Measurements from ENCODE around the gene FYTTD1.

The FYTTD1 gene

DNA sequence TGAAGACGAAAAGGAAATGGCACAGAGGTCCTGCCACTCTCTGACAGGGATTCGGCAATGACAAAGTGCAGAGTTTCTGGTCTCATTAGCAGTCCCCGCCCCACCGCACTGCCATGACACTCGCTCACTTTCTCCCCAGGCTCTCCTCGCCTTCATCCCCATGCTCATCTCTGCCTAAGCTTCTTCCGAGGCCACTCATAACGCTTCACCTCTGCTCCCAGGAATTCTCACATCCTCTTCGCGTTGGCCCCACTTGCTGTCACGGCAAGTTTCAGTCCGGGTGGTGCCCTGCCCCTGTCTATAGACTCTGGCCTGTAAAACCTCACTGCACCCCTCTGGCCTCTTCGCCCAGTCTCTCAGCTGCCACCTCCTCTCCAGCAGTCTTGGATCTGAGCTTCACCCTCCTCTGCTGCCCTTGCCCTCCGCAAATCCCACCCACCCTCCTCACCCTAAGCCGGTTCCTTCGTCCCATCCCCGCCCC, 13.6 kb upstream of the FYTTD1 start:
- peak overlapping the region; percentile 85 for H3K4me3 ChIP-seq (ENCODE audit: low read length)
- no peak for DNase-seq (ENCODE audit: low read depth, low spot score)

DNA sequence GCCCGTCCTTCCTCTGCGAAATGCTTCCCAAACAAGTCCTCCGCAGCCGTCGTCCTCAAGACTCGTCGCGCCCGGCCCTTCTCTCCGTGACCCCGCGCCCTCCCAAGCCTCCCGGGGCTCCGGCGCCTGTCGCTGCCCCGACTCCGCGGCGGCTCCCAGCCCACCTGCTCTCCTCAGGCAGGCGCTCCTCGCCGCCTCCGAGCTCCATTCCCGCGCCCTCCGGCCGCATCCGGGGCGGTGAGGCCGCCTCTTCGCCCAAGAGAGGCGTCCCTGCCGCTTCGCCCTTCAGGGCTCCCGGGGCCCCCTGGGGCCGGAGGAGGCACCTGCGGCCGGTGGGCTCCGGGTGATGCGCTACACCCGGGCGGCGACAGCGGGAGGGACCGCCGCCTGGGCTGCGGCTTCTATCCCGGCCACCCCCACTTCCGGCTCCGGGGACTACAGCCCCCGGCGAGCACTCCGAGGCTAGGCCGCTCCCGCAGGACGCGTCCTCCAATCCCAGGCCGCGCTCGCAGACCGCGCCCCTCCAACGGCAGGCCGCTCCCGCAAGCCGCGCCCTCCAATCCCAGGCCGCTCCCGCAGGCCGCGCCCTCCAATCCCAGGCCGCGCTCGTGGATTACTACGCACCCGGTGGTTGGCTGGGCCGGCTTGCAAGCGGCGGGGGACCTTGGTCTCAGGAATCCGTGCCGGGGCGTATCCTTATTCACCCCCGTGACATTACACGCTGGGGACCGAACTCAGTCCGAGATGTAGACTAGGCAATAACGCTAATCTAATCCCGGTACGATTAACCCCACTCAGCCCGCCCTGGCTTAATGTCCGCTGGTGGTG, 13.0 kb upstream of the FYTTD1 start, which contains the start of gene RUBCN:
TSS of gene RUBCN (minus strand) at position 414 of the 828 bp plus-strand sequence. CDS start at position 229, 185 bp downstream.
- DNase-seq (ENCODE audit: low read depth, low spot score) = peak; percentile 94
- H3K4me3 ChIP-seq (ENCODE audit: low read length) = peak within 1 kb of the TSS; percentile 95

DNA sequence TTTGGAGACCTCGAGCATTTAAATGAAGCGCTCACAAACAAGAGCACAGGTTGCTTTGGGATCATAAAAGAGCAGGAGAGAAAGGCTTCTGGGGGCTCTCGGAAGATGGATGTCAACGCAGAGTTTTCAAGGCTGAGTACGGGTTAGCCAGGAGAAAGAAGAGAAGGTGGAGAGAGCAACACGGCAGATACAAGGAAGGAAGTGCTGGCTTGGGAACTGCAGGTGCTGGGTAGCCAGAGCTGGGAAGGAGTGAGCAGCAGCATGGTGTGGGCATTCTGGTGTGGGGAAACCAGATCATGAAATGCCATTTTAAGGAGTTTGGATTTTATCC, 12.4 kb upstream of the FYTTD1 start:
- peak overlapping the region; percentile 95 for H3K4me3 ChIP-seq (ENCODE audit: low read length)
- no peak for DNase-seq (ENCODE audit: low read depth, low spot score)

DNA sequence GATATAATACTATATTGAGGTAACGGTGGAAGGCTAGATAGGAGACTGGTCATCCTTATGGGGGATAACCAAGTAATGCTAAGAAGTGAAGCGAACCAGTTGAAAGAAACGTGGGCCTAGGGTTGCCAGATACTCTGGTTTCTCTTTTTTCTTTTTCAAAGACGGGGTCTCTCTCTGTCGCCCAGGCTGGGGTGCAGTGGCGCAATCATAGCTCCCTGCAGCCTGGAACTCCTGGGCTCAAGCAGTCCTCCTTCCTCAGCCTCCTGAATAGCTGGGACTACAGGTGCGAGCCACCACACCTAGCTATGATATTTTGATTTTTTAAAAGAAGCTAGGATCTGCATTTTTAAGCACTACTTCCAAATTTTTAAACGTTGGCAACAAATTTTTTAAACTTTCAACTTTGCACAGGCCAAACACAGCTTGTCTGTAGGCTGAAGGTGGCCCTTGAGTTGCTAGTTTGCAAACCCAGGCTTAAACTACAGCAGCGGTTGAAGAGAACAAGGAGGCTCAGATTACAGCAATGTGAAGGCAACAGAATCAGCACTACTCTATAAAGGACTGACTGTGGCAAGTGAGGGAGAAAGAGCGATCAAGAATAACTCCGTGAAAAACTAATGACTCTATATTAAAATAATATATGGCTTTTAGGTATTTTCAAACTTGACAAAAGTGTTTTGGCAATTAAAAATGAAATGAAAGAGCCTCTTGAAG, 11.8 kb upstream of the FYTTD1 start:
- no peak for DNase-seq (ENCODE audit: low read depth, low spot score)

DNA sequence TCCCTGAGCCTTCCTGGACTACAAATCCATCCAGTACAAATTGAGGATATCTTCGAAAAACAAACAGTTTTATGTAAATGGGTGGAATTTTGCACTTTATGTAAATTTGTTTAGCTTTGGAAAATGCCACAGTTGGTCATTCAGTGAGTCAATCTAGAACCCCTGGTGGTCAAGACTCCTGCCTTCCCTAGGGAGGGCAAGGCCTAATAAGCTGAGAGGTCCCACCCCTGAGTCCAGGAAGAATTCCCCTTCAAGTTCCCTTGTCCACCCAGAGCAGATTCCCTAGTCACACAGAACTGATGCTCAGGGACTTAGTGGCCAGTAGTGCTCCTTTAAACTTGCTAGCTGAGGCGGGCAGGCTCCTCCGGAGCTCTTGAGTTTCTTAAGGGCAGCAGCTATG, 6.9 kb upstream of the FYTTD1 start:
- no peak overlapping the region for H3K4me3 ChIP-seq (ENCODE audit: low read length)
- no peak for DNase-seq (ENCODE audit: low read depth, low spot score)

More for the DNA sequence above, 11.8 kb upstream of the FYTTD1 start:
- peak overlapping the region; percentile 95 for H3K4me3 ChIP-seq (ENCODE audit: low read length)

DNA sequence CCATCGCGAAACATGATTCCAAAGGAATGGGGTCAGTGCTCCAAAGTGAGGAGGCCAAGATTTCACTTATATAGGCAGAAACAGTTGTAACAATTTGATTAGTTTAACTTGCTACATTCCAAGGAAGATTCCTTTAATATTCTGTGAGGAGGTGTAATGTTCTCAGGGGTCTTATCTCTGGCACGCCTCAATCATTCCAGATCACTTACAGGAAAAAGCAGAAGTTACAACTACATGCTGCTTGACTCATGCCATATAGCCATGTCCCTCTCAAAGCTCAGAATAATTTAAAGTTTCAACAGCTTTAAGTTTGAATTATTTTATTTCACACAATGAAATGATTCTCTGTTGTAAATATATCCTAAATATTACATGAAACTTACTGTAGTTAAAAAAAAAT, 3.5 kb upstream of the FYTTD1 start:
- no peak overlapping the region for H3K4me3 ChIP-seq (ENCODE audit: low read length)
- no peak for DNase-seq (ENCODE audit: low read depth, low spot score)

DNA sequence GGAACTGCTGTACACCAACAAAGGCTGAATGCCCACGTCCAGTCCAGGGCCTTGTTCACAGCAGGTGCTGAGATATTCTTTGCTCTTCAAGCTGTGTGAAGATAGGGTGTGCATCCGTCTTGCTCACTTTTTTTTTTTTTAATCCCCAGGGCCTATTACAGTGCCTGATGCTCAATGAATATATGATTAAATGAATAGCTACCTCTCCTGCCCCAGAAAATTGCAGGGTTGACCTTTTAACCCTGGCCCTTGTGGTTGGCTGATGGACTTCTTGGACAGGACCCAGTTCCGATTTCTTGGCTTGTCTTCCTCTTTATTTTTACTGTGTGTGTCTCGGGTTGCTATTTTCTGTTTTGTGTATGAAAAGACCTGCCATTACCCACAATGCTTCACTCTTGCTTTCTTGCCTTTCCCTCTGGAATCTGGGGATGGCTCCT, 2.9 kb upstream of the FYTTD1 start:
- DNase-seq (ENCODE audit: low read depth, low spot score) = no peak
- H3K4me3 ChIP-seq (ENCODE audit: low read length) = no peak overlapping the region

DNA sequence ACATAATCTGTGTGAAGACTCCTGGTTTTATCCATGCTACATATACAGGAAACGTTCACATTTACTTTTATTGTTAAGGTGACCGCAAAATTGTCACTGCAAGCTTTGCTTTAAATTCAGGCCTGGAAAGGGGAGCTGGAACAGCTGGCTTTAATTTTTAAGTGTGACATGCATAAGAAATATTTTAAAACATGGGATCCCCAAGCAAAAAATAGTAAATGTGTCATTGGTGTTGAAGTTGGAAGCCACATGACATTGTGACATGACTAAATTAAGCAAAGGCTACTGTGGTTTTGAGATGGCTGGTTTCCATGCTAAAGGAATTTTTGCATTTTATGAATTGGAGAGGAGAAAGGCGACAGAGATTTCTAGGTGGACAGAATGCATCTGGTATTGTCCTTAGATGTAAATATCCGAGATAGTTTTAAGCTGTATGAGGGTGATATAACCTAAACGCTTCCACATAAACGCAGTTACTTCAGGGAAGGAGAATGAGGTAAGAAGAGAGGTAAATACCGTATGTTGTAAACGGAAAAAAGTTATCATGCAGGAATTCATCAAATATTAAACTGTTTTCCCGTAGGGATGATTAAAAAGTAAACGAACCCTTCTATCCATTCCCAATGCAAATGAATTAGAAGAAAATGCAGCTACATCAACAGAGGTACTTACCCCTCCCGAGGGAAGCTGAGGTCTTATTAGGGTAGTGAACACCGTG, 927 bp upstream of the FYTTD1 start:
- H3K4me3 ChIP-seq (ENCODE audit: low read length) = peak overlapping the region; percentile 77
- no peak for DNase-seq (ENCODE audit: low read depth, low spot score)

DNA sequence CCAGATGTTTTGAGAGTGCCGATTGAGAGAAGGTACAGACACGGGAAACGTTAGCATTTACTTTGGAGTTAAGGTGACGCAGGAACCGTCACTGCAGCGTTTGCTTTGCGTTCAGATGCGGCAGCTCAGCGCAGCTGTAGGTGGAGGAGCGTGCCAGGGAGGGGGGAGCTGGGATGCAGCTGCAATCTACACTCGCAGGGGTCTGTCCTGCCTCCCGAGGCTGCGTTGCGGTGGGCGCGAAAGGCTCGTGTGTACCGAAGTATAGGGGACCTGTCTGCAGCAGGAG, 425 bp upstream of the FYTTD1 start:
- peak; percentile 77 for DNase-seq (ENCODE audit: low read depth, low spot score)
- peak overlapping the region; percentile 77 for H3K4me3 ChIP-seq (ENCODE audit: low read length)

DNA sequence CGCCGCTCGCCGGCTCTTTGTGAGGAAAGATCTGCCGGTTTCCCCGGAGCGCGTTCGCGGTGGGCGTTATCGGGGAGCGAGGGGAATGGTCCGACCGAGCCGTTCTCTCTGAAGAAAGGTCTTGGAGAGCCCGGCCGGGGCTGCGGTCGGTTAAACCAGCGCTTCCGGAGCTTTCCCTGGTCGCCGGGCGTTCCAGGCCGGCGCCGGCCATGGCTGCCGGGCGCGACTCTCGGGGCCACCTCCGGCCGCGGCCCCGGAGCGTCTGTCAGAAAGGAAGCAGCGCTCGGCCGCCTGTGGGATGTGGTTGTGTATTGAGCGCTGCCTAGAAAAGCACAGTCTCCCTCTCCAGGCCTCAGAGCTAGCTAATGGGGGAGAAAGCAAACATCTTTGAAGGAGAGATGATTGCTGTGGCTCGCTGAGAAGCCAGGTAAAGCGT, 731 bp downstream of the FYTTD1 start:
- peak overlapping the region; percentile 77 for H3K4me3 ChIP-seq (ENCODE audit: low read length)
- peak; percentile 53 for DNase-seq (ENCODE audit: low read depth, low spot score)

DNA sequence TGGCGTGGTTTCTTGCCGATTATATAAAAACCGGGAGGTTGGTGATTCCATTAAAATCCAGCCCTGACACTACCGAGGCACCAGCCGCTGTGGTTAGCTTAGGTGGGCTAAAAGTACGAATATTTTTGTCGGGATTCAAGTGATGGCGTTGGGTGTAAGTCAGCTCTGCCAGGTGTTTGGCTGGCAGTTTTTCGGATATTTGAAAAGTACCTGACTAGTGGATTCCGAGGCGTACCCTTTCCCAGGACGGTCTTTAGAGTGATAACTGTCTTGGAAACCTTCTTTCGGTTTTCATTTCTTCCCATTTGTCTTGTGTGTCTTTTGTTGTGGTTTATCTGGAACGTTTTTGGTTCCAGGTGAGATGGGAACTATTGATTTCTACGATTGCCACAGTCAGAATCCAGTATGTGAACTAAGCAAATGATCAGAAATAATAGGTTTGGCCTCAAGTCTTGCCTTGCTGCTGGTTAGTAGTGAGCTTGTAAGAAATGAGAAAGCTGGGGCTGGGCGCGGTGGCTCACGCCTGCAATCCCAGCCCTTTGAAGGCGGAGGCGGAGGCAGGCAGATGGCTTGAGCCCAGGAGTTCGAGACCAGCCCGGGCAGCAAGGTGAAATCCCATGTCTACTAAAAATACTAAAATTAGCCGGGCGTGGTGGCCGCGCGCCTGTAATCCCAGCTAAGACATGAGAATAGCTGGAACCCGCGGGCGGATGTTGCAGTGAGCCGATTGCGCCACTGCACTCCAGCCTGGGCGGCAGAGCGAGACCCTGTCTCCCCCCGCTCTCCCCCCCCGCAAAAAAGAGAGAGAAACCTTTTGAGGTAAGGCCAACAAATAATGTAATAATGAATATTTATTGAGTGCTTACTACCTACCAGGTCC, 1.4 kb downstream of the FYTTD1 start:
- DNase-seq (ENCODE audit: low read depth, low spot score) = no peak
- H3K4me3 ChIP-seq (ENCODE audit: low read length) = peak overlapping the region; percentile 77

DNA sequence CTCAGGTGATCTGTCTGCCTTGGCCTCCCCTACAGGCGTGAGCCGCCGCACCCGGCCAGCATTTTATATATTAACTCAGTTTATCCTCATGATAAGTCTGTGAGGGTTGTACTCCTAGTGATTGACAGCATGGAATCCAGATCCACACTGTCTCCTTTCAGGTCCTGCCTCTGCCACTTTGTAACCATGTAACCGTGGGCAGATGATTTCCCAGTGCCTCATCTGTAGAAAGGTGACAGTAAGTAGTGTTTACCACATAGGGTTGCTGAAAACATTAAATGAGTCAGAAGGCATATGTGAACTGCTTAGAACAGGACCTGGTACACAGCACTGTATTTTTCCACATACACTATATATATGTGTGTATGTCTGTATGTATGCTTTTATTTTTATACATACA, 2.4 kb downstream of the FYTTD1 start:
- H3K4me3 ChIP-seq (ENCODE audit: low read length) = no peak overlapping the region

DNA sequence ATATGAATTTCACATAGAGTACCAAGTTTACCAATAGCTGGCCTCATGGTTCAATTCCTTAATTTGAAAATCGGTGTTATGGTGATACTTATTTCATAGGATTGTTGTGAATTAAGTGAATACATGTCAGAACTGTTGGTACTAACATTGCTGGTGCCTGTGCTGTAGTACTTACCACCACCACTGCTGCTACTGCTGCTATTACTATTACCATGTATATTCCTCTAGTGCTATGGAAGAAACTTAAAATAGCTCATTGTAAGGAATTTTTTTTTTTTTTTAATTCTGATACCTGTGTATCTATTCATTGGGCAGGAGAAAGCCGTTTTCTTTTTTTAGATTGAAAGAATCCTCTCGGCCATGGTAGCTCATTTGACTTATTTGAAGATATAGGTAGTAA, 3.6 kb downstream of the FYTTD1 start:
- no peak for DNase-seq (ENCODE audit: low read depth, low spot score)
- no peak overlapping the region for H3K4me3 ChIP-seq (ENCODE audit: low read length)

More for the DNA sequence above, 2.4 kb downstream of the FYTTD1 start:
- DNase-seq (ENCODE audit: low read depth, low spot score) = no peak

DNA sequence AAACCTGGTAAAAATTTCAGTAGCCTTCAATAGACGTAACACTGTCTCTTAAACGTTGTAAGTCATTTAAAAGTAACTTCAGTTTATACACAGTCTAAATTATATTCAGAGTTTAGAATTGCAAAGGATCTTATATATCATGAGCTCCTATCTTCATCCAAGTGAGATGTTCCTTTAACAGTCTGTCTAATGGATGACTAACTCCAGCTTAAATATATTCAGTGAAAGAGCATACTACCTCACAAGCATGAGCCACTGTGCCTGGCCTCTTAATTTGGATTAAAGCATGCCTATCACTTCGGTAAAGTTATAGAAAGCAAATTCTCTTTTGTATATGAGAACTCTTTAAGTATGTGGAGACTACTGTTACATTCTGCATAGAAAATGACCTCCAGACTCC, 7.0 kb downstream of the FYTTD1 start:
- no peak for DNase-seq (ENCODE audit: low read depth, low spot score)
- no peak overlapping the region for H3K4me3 ChIP-seq (ENCODE audit: low read length)

DNA sequence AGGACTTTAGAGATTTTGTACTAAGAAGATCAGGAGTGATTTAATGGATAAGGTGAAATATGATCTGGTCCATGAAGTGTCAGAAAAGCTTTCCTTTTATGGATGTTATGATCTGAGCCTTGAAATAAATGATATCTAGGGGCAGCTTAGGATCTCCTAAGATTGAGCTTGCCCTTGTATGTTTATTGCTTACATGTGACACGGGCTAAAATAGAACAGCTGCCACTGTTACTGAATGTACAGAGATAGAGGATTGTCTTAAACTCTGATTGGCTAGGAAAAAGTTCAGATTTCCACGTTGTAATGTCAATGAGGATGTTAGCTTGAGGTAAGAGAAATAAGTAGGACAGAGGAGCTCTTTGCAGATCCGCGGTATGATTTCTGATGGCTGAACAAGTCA, 8.8 kb downstream of the FYTTD1 start:
- H3K4me3 ChIP-seq (ENCODE audit: low read length) = no peak overlapping the region
- DNase-seq (ENCODE audit: low read depth, low spot score) = no peak

DNA sequence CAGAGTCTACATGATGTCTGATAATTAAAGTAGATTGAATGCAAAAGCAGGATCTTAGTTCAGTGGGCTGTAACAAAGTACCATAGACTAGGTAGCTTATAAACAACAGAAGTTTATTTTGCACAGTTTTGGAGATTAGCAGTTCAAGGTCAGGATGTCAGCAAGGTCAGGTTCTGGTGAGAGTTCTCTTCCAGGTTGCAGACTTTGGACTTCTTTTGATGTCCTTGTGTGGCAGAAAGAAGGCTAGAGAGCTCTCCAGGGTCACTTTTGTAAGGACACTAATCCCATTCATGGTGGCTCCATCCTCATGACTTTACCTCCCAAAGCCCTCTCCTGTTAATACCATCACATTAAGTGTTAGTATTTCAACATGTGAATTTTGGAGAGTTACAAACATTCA, 12.1 kb downstream of the FYTTD1 start:
- DNase-seq (ENCODE audit: low read depth, low spot score) = no peak
- H3K4me3 ChIP-seq (ENCODE audit: low read length) = no peak overlapping the region

DNA sequence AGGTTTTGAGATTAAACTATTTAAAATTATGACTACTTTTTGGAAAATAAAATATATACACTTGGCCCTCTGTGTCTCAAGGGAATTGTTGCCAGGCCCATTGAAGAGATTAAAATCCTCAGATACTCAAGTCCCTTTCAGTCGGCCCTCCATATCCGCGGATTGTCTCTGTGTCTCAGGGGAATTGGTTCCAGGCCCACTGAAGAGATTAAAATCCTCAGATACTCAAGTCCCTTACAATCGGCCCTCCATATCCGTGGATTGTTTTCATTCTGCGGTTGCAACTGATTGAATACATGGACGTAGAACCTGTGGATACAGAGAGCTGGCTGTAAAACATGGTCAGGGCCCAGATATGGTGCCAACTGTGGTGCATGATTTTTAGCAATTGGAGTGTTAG, 25.6 kb downstream of the FYTTD1 start:
- DNase-seq (ENCODE audit: low read depth, low spot score) = no peak
- no peak overlapping the region for H3K4me3 ChIP-seq (ENCODE audit: low read length)

DNA sequence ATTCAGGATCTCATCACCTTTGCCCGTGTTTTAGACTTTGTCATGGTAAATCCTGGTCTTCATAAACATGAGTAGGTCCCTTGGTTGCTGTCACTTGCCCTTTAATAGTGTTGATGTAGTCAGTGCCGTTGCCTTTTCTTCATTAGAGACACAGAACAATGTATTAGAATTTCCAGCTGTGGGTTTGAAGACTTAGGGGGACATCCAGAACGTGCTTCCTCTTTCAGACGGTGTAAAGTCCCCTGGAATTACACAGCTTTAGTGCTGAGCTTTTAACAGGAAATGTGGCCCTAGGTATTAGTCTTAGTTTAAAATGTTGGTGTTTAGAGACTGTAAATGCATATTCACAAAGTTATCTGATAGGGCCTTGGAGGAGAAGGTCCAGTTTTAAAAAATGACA, 32.5 kb downstream of the FYTTD1 start:
- H3K4me3 ChIP-seq (ENCODE audit: low read length) = no peak overlapping the region
- no peak for DNase-seq (ENCODE audit: low read depth, low spot score)

DNA sequence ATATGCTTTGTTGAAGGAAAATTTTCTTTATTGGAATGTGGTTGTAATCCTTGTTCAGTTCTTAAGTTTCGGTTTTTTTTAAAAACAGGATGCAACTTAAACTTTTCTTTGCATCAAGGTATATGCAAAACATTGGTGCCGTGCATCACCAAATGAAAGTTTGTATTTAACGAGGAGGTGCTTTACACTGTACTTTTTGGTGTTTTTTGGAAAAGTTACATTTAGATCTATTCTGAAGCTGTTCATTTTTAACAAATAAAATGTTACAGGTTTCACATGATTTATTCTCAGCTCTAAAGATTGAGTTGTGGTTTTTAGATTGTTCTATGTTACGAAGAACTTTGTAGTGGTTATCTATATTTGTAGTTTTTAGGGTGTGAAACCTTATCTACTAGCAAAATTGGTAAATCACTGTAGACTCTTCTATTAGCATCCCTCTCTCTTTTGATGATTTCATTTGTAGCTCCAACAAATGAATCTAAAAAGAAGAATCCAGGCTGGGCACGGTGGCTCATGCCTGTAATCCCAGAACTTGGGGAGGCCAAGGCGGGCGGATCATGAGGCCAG, 34.4 kb downstream of the FYTTD1 start:
- DNase-seq (ENCODE audit: low read depth, low spot score) = no peak
- no peak overlapping the region for H3K4me3 ChIP-seq (ENCODE audit: low read length)

All from Jurkat, Clone E6-1 (cell line).